ENCODE measurements around the gene NUMA1. TPM values are rescaled to one million over a fixed set of nuclear protein-coding genes. Genes with fewer than 3 reads are reported as not detected.

NUMA1 gene
- total and polyA plus RNA-seq, 2 of the 8 experiments (the other 6 are each of a cell fraction or from before 2014, with no cell fraction given), result 101 to 107 TPM

- Histone ChIP-seq H4K91ac (replicated peaks; ENCODE audit: insufficient read length, low read length) (no peak overlapping the region), H3K36me3 (ENCODE audit: control insufficient read depth in 2 of 4, insufficient read depth in 4 of 4, low read length in 3 of 4) (no peaks in the 10 kb centered on the region), H2BK20ac (ENCODE audit: low read length) (no peak overlapping the region), H4K20me1 (replicated peaks in 1 of 2; ENCODE audit: control insufficient read depth in 1 of 2, insufficient read depth in 2 of 2, low read length in 2 of 2) (no peaks in the 10 kb centered on the region), H3K4me2 (ENCODE audit: insufficient read depth in 1 of 2, low read depth in 2 of 2, low read length in 2 of 2) (no peak overlapping the region), H2BK12ac (ENCODE audit: low read depth, low read length) (no peak overlapping the region), H3K4me3 (ENCODE audit: extremely low read depth in 1 of 4, insufficient read depth in 2 of 4, low read depth in 3 of 4, low read length in 4 of 4) (no peak overlapping the region), H3K23me2 (ENCODE audit: low read depth, low read length) (no peaks in the 10 kb centered on the region), H2AK5ac (ENCODE audit: low read depth, low read length) (no peak overlapping the region), H3K4ac (replicated peaks; ENCODE audit: insufficient read length, low read depth, low read length) (no peak overlapping the region), H2BK120ac (replicated peaks; ENCODE audit: low read depth, low read length) (no peak overlapping the region), H3K14ac (ENCODE audit: insufficient read length) (no peak overlapping the region), H3K23ac (ENCODE audit: insufficient read length) (no peak overlapping the region), H3K27me3 (replicated peaks in 1 of 4; ENCODE audit: control insufficient read depth in 3 of 4, extremely low read depth in 1 of 4, insufficient read depth in 3 of 4, low read length in 3 of 4) (peaks cover 0 to 3% (median 0%) of the 10 kb centered on the region in 4 experiments; a peak in 2 of 7 replicates), H3K9me3 (ENCODE audit: insufficient read depth in 2 of 2, low read depth in 1 of 2, low read length in 1 of 2) (peaks cover 12 to 13% of the 10 kb centered on the region in 2 experiments), H2BK15ac (ENCODE audit: low read length) (no peak overlapping the region), H3K79me1 (ENCODE audit: low read depth, low read length) (no peaks in the 10 kb centered on the region), H3K27ac (ENCODE audit: low read depth, low read length) (no peak overlapping the region), H3K79me2 (ENCODE audit: control insufficient read depth in 1 of 2, insufficient read depth in 2 of 2, low read length in 2 of 2) (no peaks in the 10 kb centered on the region), H3K4me1 (replicated peaks in 1 of 4; ENCODE audit: control insufficient read depth in 3 of 4, insufficient read depth in 4 of 4, low read length in 3 of 4) (no peaks in the 10 kb centered on the region), H3K18ac (ENCODE audit: extremely low read depth, low read length) (no peak overlapping the region), H2AFZ (ENCODE audit: low read length) (no peak overlapping the region), H4K8ac (ENCODE audit: extremely low read depth, insufficient read depth, low read length) (no peak overlapping the region; the same call in 1 of the 2 replicates), H2BK5ac (ENCODE audit: low read depth, low read length) (no peak overlapping the region), H3K9ac (replicated peaks in 1 of 4; ENCODE audit: extremely low read depth in 1 of 4, low read depth in 3 of 4, low read length in 3 of 4) (no peak overlapping the region), H4K5ac (ENCODE audit: insufficient read length, low read depth, low read length) (no peak overlapping the region), H3K56ac (replicated peaks; ENCODE audit: insufficient read length, low read depth, low read length) (no peak overlapping the region)
- CTCF ChIA-PET (ENCODE audit: partially characterized antibody), result interaction anchor here (0.9 to 4.8 kb wide), 3 partner anchors 11 to 59 kb away, joined by 3 to 22 read pairs (median 10); no protein-coding TSS in a partner anchor
- no peak for DNase-seq (ENCODE audit: low read depth in 1 of 2, low spot score in 2 of 2)
- 82% methylated on average over 6 of the region's 6 CpGs; no CpG with 5 or more reads in 1 of the 2 experiments for WGBS, 2 experiments (ENCODE audit: extremely low coverage in 1 of 2, insufficient coverage in 1 of 2, insufficient read length in 1 of 2, insufficient replicate concordance in 2 of 2, low coverage in 1 of 2, low lambda C conversion rate in 2 of 2, missing lambda C conversion rate in 1 of 2)
- FAIRE-seq, result no peak
- POLR2A ChIA-PET (ENCODE audit: partially characterized antibody), result interaction anchor here (2.1 kb wide), 1 partner anchor 11 kb away, joined by 10 read pairs; the partner anchor contains the start of gene ANAPC15
- no peak for TF ChIP-seq POLR2AphosphoS5 (IDR thresholded peaks at IDR 0.05; ENCODE audit: low read depth, low read length)
- TF ChIP-seq TBP (IDR thresholded peaks at IDR 0.05; ENCODE audit: low read depth, low read length), result no peak
- TF ChIP-seq E2F6 (IDR thresholded peaks at IDR 0.05), result no peak
- TF ChIP-seq, protein P1, sequence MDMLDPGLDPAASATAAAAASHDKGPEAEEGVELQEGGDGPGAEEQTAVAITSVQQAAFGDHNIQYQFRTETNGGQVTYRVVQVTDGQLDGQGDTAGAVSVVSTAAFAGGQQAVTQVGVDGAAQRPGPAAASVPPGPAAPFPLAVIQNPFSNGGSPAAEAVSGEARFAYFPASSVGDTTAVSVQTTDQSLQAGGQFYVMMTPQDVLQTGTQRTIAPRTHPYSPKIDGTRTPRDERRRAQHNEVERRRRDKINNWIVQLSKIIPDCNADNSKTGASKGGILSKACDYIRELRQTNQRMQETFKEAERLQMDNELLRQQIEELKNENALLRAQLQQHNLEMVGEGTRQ (IDR thresholded peaks at IDR 0.05; ENCODE audit: low read length), result no peak
- TF ChIP-seq SP4 (IDR thresholded peaks at IDR 0.05; ENCODE audit: low read length), result no peak
- no peak for TF ChIP-seq MAFK (IDR thresholded peaks at IDR 0.05; ENCODE audit: low read depth, low read length)
- TF ChIP-seq NRF1 (IDR thresholded peaks at IDR 0.05; ENCODE audit: low read depth, low read length), result no peak
- no peak for TF ChIP-seq EP300 (IDR thresholded peaks at IDR 0.05; ENCODE audit: borderline replicate concordance in 1 of 2, low read depth in 2 of 2, low read length in 2 of 2)
- TF ChIP-seq EZH2 (IDR thresholded peaks at IDR 0.05; ENCODE audit: low read depth, low read length, severe bottlenecking), result no peak
- no peak for TF ChIP-seq CBX5 (IDR thresholded peaks at IDR 0.05; ENCODE audit: low read depth, low read length)
- TF ChIP-seq SUZ12 (IDR thresholded peaks at IDR 0.05; ENCODE audit: low read length), result no peak
These were observed 43.7 kb upstream of the NUMA1 start for GRCh38 chr11:72124046-72124445.
